ENCODE results near the gene FAM234A.
"Not testable (repeated sequence)": the region's sequence is repeated elsewhere in the genome, so short reads cannot be mapped to it uniquely, and the experiment has no call there.

Gene FAM234A, protein sequence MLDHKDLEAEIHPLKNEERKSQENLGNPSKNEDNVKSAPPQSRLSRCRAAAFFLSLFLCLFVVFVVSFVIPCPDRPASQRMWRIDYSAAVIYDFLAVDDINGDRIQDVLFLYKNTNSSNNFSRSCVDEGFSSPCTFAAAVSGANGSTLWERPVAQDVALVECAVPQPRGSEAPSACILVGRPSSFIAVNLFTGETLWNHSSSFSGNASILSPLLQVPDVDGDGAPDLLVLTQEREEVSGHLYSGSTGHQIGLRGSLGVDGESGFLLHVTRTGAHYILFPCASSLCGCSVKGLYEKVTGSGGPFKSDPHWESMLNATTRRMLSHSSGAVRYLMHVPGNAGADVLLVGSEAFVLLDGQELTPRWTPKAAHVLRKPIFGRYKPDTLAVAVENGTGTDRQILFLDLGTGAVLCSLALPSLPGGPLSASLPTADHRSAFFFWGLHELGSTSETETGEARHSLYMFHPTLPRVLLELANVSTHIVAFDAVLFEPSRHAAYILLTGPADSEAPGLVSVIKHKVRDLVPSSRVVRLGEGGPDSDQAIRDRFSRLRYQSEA

DNA sequence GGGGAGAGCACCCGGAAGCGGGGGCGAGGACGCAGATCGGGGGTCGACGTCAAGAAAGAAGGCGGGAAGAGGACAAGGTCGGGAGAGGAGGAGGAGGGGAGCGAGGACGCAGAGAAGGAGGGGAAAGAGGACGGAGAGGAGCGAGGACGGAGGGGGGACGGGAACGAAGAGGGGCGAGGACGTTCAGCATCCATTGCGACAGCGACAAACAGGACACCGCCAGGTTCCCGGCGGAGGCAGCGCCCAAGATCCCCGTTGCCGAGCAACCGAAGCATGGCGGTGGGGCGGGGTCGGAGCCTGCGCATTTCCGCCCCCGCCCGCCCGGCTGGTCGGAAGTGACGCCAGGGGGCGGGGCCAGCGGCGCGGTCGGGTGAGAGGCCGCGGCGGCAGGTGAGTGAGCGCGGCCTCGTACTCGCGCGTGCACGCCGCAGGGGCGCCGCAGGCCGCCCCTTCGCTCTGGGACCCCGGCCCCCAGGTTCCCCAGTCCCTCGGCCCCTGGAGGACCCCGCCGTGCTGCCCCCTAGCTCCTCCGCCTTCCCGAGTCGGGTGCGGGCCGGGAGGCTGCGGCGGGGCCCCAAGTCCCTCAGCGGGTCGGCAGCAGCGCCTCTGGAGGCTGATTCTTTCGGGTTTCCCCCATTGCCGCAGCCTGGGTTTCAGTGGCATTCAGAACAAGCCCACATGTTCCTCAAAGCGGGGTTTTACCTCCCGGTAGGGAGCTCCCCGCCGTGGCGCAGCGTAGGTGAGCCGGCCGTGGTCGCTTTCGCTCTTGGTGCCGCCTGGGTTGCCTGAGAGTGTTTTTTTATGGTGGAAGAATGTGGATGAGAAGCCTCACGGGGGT lies at the start of gene FAM234A:
TSS of gene FAM234A (plus strand) at position 354 of the 838 bp plus-strand sequence. CDS start 19,593 bp downstream, outside the sequence.
- H3K9me3 Mint-ChIP-seq = no peaks in the 10 kb centered on the region
- H3K4me3 Mint-ChIP-seq = peak within 1 kb of the TSS; percentile 90
- no peaks in the 10 kb centered on the region for H3K27me3 Mint-ChIP-seq
- H3K4me1 Mint-ChIP-seq = peaks cover 19% of the 10 kb centered on the region
- no peaks in the 10 kb centered on the region for H3K36me3 Mint-ChIP-seq
- H3K27ac Mint-ChIP-seq = peak within 1 kb of the TSS; percentile 95
- peak; percentile 95 for ATAC-seq

GRCh38 chr16:185213-185612 lies 49.4 kb upstream of the FAM234A start:
- H3K4me1 Mint-ChIP-seq = peaks cover 9% of the 10 kb centered on the region
- H3K36me3 Mint-ChIP-seq = peaks cover 40% of the 10 kb centered on the region
- H3K4me3 Mint-ChIP-seq = no peak overlapping the region
- no peaks in the 10 kb centered on the region for H3K27me3 Mint-ChIP-seq
- ATAC-seq = no peak
- no peak overlapping the region for H3K27ac Mint-ChIP-seq
- no peaks in the 10 kb centered on the region for H3K9me3 Mint-ChIP-seq

DNA sequence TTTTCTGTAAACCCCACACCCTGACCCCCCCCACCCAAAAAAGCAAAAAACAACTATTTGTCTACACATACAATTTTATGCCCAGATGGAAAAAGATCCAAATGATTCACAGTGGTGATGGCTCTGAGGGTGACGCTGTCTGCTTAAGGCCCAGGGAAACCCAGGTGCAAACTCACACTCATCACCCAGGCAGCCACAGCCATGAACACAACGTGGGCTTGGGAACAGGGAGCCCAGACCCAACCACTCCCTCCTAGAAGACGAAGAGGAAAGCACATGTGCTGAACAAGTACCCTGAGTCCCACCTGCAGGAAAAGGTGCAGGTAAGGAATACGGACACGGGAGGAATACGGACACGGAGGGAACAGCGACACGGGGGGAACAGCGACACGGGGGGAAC lies 48.9 kb upstream of the FAM234A start:
- H3K27me3 Mint-ChIP-seq = no peaks in the 10 kb centered on the region
- no peak for ATAC-seq
- H3K4me1 Mint-ChIP-seq = peaks cover 9% of the 10 kb centered on the region
- peaks cover 43% of the 10 kb centered on the region for H3K36me3 Mint-ChIP-seq
- no peak overlapping the region for H3K27ac Mint-ChIP-seq
- no peak overlapping the region for H3K4me3 Mint-ChIP-seq
- no peaks in the 10 kb centered on the region for H3K9me3 Mint-ChIP-seq

DNA sequence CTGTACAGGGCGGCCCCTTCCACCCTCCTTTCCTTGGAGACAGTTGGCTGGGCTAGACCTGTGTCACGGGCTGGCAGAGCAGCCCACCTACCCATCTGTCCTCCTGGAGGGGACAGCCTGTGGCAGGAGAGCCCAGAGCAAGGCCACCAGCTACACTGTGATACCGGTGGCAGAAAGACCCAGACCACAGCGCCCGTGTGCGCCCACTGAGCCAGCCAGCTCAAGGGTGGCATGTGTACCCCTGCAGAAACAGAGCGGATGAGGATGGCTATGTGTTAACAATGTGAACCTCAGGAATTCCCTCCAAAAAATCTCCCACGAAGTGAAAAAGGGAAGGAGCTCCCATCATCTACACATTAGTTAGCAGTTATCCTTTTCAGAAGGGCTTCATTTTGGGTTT lies 47.3 kb upstream of the FAM234A start:
- H3K27ac Mint-ChIP-seq = no peak overlapping the region
- H3K36me3 Mint-ChIP-seq = peaks cover 59% of the 10 kb centered on the region
- no peak for ATAC-seq
- H3K4me3 Mint-ChIP-seq = no peak overlapping the region
- H3K4me1 Mint-ChIP-seq = peaks cover 9% of the 10 kb centered on the region
- H3K27me3 Mint-ChIP-seq = no peaks in the 10 kb centered on the region
- no peaks in the 10 kb centered on the region for H3K9me3 Mint-ChIP-seq

DNA sequence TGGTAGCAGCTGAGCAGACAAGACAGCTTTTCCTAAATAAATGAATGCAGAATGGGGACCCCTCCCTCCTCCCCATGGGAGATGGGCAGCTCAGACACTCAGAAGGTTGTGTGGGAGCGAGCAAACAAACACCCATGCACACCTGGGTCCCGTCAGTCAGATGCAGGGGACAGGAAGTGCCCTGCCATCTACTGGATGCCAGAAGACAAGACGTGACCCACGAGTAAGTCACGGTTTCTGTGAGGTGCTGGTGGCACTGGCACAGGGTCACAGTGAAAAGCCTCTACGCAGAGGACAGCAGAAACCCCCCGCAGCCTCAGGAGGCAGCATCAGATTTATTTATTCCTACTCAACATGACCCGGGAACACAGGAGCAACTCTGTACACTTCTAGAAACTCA lies 45.9 kb upstream of the FAM234A start:
- Mint-ChIP-seq H3K27me3 (no peaks in the 10 kb centered on the region), H3K36me3 (peaks cover 67% of the 10 kb centered on the region), H3K4me3 (no peak overlapping the region), H3K27ac (no peak overlapping the region), H3K4me1 (peaks cover 9% of the 10 kb centered on the region), H3K9me3 (no peaks in the 10 kb centered on the region)
- ATAC-seq = peak; percentile 50

GRCh38 chr16:189604-190186 lies 44.9 kb upstream of the FAM234A start:
- Mint-ChIP-seq H3K27ac (no peak overlapping the region), H3K4me1 (peaks cover 9% of the 10 kb centered on the region), H3K9me3 (no peaks in the 10 kb centered on the region), H3K36me3 (peaks cover 67% of the 10 kb centered on the region), H3K4me3 (no peak overlapping the region), H3K27me3 (no peaks in the 10 kb centered on the region)
- no peak for ATAC-seq

GRCh38 chr16:191831-192230 lies 42.8 kb upstream of the FAM234A start:
- H3K27me3 Mint-ChIP-seq = no peaks in the 10 kb centered on the region
- H3K27ac Mint-ChIP-seq = peak overlapping the region; percentile 9
- H3K9me3 Mint-ChIP-seq = no peaks in the 10 kb centered on the region
- peaks cover 9% of the 10 kb centered on the region for H3K4me1 Mint-ChIP-seq
- H3K36me3 Mint-ChIP-seq = peaks cover 55% of the 10 kb centered on the region
- no peak for ATAC-seq
- no peak overlapping the region for H3K4me3 Mint-ChIP-seq

DNA sequence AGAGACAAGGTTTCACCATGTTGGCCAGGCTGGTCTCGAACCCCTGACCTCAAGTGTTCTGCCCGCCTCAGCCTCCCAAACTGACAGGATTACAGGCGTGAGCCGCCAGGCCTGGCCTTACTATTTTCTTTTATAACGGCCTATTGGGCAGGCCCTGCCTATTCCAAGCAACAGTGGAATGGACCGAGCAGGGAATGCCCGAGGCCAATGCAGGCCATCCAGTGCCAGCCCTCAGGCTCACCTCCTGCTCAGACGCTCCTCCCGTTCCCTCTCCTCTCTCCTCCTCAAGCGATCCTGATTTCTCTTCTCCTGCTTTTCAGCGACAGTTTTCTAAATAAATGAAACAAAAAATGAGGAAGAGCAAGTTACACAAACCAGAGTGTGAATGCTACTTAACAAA lies 41.9 kb upstream of the FAM234A start:
- no peaks in the 10 kb centered on the region for H3K9me3 Mint-ChIP-seq
- no peak for ATAC-seq
- no peak overlapping the region for H3K27ac Mint-ChIP-seq
- peaks cover 9% of the 10 kb centered on the region for H3K4me1 Mint-ChIP-seq
- H3K36me3 Mint-ChIP-seq = peaks cover 50% of the 10 kb centered on the region
- no peak overlapping the region for H3K4me3 Mint-ChIP-seq
- no peaks in the 10 kb centered on the region for H3K27me3 Mint-ChIP-seq

- no peak overlapping the region for H3K4me3 Mint-ChIP-seq
- H3K4me1 Mint-ChIP-seq = peaks cover 9% of the 10 kb centered on the region
- no peaks in the 10 kb centered on the region for H3K9me3 Mint-ChIP-seq
- H3K27ac Mint-ChIP-seq = no peak overlapping the region
- peaks cover 45% of the 10 kb centered on the region for H3K36me3 Mint-ChIP-seq
- H3K27me3 Mint-ChIP-seq = no peaks in the 10 kb centered on the region
- no peak for ATAC-seq
Measured at GRCh38 chr16:193441-193840, 41.2 kb upstream of the FAM234A start.

- Mint-ChIP-seq H3K9me3 (no peaks in the 10 kb centered on the region), H3K27ac (no peak overlapping the region), H3K4me3 (no peak overlapping the region), H3K36me3 (peaks cover 34% of the 10 kb centered on the region), H3K27me3 (no peaks in the 10 kb centered on the region), H3K4me1 (no peaks in the 10 kb centered on the region)
- no peak for ATAC-seq
Measured at GRCh38 chr16:194516-194915, 40.1 kb upstream of the FAM234A start.

- H3K27me3 Mint-ChIP-seq = no peaks in the 10 kb centered on the region
- peaks cover 10% of the 10 kb centered on the region for H3K36me3 Mint-ChIP-seq
Measured at GRCh38 chr16:200388-200787, 34.2 kb upstream of the FAM234A start.

DNA sequence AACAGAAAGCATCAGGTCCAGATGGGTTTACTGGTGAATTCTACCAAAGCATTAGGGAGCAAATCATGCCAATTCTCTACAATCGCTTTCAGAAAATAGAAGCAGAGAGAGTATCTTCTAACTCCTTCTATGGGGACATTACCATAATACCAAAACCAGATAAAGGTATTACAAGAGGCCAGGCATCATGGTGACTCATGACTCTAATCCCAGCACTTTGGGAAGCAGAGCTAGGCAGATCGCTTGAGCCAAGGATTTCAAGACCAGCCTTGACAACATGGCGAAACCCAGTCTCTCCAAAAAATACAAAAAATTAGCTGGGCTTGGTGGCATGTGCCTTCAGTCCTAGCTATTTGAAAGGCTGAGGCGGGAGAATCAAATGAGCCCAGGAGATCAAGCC lies 31.4 kb upstream of the FAM234A start:
- no peaks in the 10 kb centered on the region for H3K4me1 Mint-ChIP-seq
- no peak overlapping the region for H3K27ac Mint-ChIP-seq
- H3K27me3 Mint-ChIP-seq = no peaks in the 10 kb centered on the region
- H3K9me3 Mint-ChIP-seq = no peaks in the 10 kb centered on the region
- no peak for ATAC-seq
- no peak overlapping the region for H3K4me3 Mint-ChIP-seq
- peaks cover 29% of the 10 kb centered on the region for H3K36me3 Mint-ChIP-seq

More at GRCh38 chr16:200388-200787, 34.2 kb upstream of the FAM234A start:
- H3K9me3 Mint-ChIP-seq = no peaks in the 10 kb centered on the region
- ATAC-seq = no peak
- no peaks in the 10 kb centered on the region for H3K4me1 Mint-ChIP-seq
- H3K27ac Mint-ChIP-seq = no peak overlapping the region
- no peak overlapping the region for H3K4me3 Mint-ChIP-seq

DNA sequence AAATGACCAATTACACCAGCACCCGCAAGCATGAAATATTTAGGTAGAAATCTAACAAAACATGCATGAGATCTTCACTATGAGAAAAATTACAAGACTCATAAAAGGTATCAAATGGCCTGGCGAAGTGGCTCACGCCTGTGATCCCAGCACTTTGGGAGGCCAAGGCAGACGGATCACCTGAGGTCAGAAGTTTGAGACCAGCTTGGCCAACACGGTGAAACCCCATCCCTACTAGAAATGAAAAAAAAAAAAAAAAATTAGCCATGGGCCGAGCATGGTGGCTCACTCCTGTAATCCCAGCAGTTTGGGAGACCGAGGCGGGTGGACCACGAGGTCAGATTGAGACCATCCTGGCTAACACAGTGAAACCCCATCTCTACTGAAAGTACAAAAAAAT lies 30.6 kb upstream of the FAM234A start:
- ATAC-seq = not testable (repeated sequence)

DNA sequence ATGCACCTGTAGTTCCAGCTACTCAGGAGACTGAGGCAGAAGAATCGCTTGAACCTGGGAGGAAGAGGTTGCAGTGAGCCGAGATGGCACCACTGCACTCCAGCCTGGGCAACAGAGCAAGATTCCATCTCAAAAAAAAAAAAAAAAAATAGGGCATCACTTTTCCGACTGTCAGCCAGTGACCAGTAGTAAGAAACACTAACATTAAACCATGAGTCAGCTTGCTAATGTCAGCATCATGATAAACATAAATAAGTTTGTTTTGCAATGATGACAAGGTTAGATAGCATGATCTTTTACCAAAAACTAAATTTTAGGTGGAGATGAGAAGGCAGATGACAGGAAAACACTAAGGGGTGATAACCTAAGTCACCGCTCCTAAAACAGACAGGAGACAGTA lies 25.3 kb upstream of the FAM234A start:
- ATAC-seq, H3K4me3 Mint-ChIP-seq, H3K9me3 Mint-ChIP-seq, H3K27me3 Mint-ChIP-seq, H3K4me1 Mint-ChIP-seq, H3K27ac Mint-ChIP-seq: not testable (repeated sequence)
- H3K36me3 Mint-ChIP-seq = peaks cover 36% of the 10 kb centered on the region

More for the DNA sequence above, 30.6 kb upstream of the FAM234A start:
- not testable (repeated sequence) for H3K9me3 Mint-ChIP-seq, H3K4me3 Mint-ChIP-seq, H3K27me3 Mint-ChIP-seq, H3K4me1 Mint-ChIP-seq, H3K27ac Mint-ChIP-seq
- peaks cover 35% of the 10 kb centered on the region for H3K36me3 Mint-ChIP-seq

DNA sequence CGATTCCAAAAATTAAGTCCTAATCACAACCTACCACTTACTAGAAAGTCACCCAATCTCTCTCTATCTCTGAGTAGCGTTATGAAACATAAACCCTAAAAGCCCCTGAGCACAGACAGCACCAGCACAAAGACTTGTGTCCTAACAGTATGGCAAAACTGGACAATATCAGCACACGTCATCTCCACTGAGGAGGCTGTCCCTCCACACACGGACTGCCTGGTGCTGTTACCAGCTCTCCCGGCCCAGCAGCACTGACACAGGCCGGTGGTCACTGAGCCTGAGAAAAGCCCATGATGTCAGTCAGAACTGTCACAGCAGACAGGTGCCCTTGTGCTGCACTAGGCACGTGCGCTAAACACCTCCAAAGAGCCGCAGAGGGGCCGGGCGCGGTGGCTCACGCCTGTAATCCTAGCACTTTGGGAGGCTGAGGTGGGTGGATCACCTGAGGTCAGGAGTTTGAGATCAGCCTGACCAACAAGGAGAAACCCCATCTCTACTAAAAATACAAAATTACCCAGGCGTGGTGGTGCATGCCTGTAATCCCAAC lies 22.9 kb upstream of the FAM234A start:
- not testable (repeated sequence) for H3K27ac Mint-ChIP-seq, ATAC-seq, H3K27me3 Mint-ChIP-seq, H3K4me1 Mint-ChIP-seq, H3K9me3 Mint-ChIP-seq, H3K4me3 Mint-ChIP-seq
- peaks cover 29% of the 10 kb centered on the region for H3K36me3 Mint-ChIP-seq
